PC-3 (cell line): ENCODE data around the gene RNF14. TPM values are rescaled to one million over a fixed set of nuclear protein-coding genes. Genes with fewer than 3 reads are reported as not detected.

Experiments used
- ATAC-seq: fragments of 200-7000 bp; cut with Tn5 transposase; 2 replicates; pipeline ENCODE4 v1.9.1; 2020; ENCODE audit warnings: mild to moderate bottlenecking, moderate library complexity
- Bru-seq: library from RNA; stranded (reverse); fragments of 400-500 nt; gene quantifications from one replicate; lab custom pipeline; 2021; lab: Mats Ljungman, UMichigan
- BruChase-seq, 2 experiments: library from RNA; stranded (reverse); fragments of 400-500 nt; gene quantifications; one replicate each; lab custom pipeline; 2021; lab: Mats Ljungman, UMichigan
- BruUV-seq: library from RNA; stranded (reverse); fragments of 400-500 nt; replicated peaks from 2 replicates; lab custom pipeline; 2021; lab: Mats Ljungman, UMichigan
- CTCF ChIA-PET: fragments of 300-600 bp; sonication (Branson Sonifier 250); formaldehyde crosslinking; loops from one replicate; lab custom pipeline; 2022; ENCODE audit warnings: antibody characterized with exemption; lab: Charles Lee
- POLR2A ChIA-PET: fragments of 300-600 bp; sonication (Branson Sonifier 250); formaldehyde crosslinking; loops from one replicate; lab custom pipeline; 2022; ENCODE audit warnings: antibody characterized with exemption; ENCODE audit not compliant: unreplicated experiment; lab: Charles Lee
- DNase-seq: peaks from one replicate; pipeline ENCODE4 v3.0.0-alpha.2; 2015
- H2AFZ ChIP-seq: fragments of 300-600 bp; sonication (generic); 2 replicates; pipeline ENCODE4 v1.6.0; 2016; ENCODE audit warnings: antibody characterized with exemption, low read length
- H3F3A ChIP-seq: fragments of 300-600 bp; sonication (generic); one replicate; pipeline ENCODE4 v1.6.0; 2017; ENCODE audit warnings: antibody characterized with exemption, low read length, control low read depth, mild to moderate bottlenecking; ENCODE audit not compliant: unreplicated experiment
- H3K27ac ChIP-seq: fragments of 300-600 bp; sonication (generic); 2 replicates; pipeline ENCODE4 v1.5.1; 2016; ENCODE audit warnings: mild to moderate bottlenecking, low read length
- H3K27me3 ChIP-seq: fragments of 300-600 bp; sonication (generic); 2 replicates; pipeline ENCODE4 v1.6.1; 2016; ENCODE audit warnings: low read length, mixed read lengths
- H3K36me3 ChIP-seq: fragments of 300-600 bp; sonication (generic); 2 replicates; pipeline ENCODE4 v1.6.1; 2016; ENCODE audit warnings: low read depth, mixed run types, low read length, mixed read lengths
- H3K4me1 ChIP-seq: fragments of 300-600 bp; sonication (generic); 2 replicates; pipeline ENCODE4 v1.5.1; 2016; ENCODE audit warnings: low read length; ENCODE audit not compliant: insufficient read depth
- H3K4me2 ChIP-seq: fragments of 300-600 bp; sonication (generic); 2 replicates; pipeline ENCODE4 v1.6.0; 2016; ENCODE audit warnings: low read length
- H3K4me3 ChIP-seq: fragments of 300-600 bp; sonication (generic); 2 replicates; pipeline ENCODE4 v1.5.1; 2016; ENCODE audit warnings: mild to moderate bottlenecking, low read length, mixed read lengths
- H3K79me2 ChIP-seq: fragments of 300-600 bp; sonication (generic); 2 replicates; pipeline ENCODE4 v1.6.1; 2017; ENCODE audit warnings: low read length, mixed read lengths
- H3K9ac ChIP-seq: fragments of 300-600 bp; sonication (generic); 2 replicates; pipeline ENCODE4 v1.6.0; 2016; ENCODE audit warnings: mild to moderate bottlenecking, low read length
- H3K9me2 ChIP-seq: fragments of 300-600 bp; sonication (generic); replicated peaks from 2 replicates; pipeline ENCODE4 v1.6.1; 2016; ENCODE audit warnings: mixed run types, low read length, mixed read lengths
- H3K9me3 ChIP-seq: fragments of 300-600 bp; sonication (generic); 2 replicates; pipeline ENCODE4 v1.6.1; 2016; ENCODE audit warnings: low read length, mixed read lengths
- H4K20me1 ChIP-seq: fragments of 300-600 bp; sonication (generic); 2 replicates; pipeline ENCODE4 v1.6.1; 2016; ENCODE audit warnings: low read length, mixed read lengths
- EZH2 ChIP-seq: fragments of 300-600 bp; sonication (generic); IDR thresholded peaks from one replicate; pipeline ENCODE4 v1.6.1; 2017; ENCODE audit warnings: antibody characterized with exemption, mild to moderate bottlenecking, low read length; ENCODE audit not compliant: unreplicated experiment
- EZH2phosphoT487 ChIP-seq: fragments of 300-600 bp; sonication (generic); IDR thresholded peaks from 2 replicates; pipeline ENCODE4 v1.6.1; 2018; ENCODE audit warnings: mild to moderate bottlenecking, antibody characterized with exemption, low read length, borderline replicate concordance
- intact Hi-C: fragments of 100-400 bp; cut with micrococcal nuclease; formaldehyde crosslinking; loops from 2 replicates; pipeline ENCODE4 v1.9.0; 2023
- long read RNA-seq: library from polyadenylated mRNA; unstranded; transcript quantifications from one replicate; pipeline ENCODE4 v2.0.0, GENCODE V29; 2021; ENCODE audit not compliant: unreplicated experiment
- total RNA-seq: library from RNA; depleted of rRNA; stranded (reverse); fragments of >200 nt; gene quantifications from 2 replicates; pipeline ENCODE4 v1.2.3, GENCODE V29; 2014; rRNA removed
- TF ChIP-seq, protein P1 (sequence below): fragments of 300-600 bp; sonication (generic); conservative IDR thresholded peaks from 2 replicates; pipeline ENCODE4 v1.5.1; 2017; ENCODE audit warnings: antibody characterized with exemption, low read depth, mild to moderate bottlenecking, low read length

RNF14 gene, protein sequence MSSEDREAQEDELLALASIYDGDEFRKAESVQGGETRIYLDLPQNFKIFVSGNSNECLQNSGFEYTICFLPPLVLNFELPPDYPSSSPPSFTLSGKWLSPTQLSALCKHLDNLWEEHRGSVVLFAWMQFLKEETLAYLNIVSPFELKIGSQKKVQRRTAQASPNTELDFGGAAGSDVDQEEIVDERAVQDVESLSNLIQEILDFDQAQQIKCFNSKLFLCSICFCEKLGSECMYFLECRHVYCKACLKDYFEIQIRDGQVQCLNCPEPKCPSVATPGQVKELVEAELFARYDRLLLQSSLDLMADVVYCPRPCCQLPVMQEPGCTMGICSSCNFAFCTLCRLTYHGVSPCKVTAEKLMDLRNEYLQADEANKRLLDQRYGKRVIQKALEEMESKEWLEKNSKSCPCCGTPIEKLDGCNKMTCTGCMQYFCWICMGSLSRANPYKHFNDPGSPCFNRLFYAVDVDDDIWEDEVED
- total RNA-seq (32.1 and 49.8 TPM in 2 replicates), Bru-seq, nascent RNA (percentile 79 among the genes with signal in this experiment), BruChase-seq, experiment 1, labeled RNA remaining after a 6-hour chase (percentile 85 among the genes with signal in this experiment), BruChase-seq, experiment 2, labeled RNA remaining after a 2-hour chase (percentile 84 among the genes with signal in this experiment)
- long read RNA-seq, full-length matches to known transcripts: 101 of 138 reads
- long read RNA-seq, partial matches to known transcripts: 9 of 138 reads
- long read RNA-seq, other reads (novel, unspliced or antisense): 28 of 138 reads

GRCh38 chr5:141968914-141969608 is at the start of gene RNF14:
Gene RNF14, plus strand, starts transcription at chr5:141969105. Its CDS starts 4,484 bp downstream, at chr5:141973589.
- H3K9ac ChIP-seq: peak within 1 kb of the TSS; percentile 90
- ATAC-seq (peak; percentile 96), DNase-seq (peak; percentile 88)
- H3K27me3 ChIP-seq: no peaks in the 10 kb centered on the region
- H3K36me3 ChIP-seq: no peaks in the 10 kb centered on the region; the same call in 1 of the 2 replicates
- H4K20me1 ChIP-seq: no peaks in the 10 kb centered on the region
- peak within 1 kb of the TSS; percentile 96 for H2AFZ ChIP-seq
- H3K9me2 ChIP-seq: no peaks in the 10 kb centered on the region
- H3F3A ChIP-seq: no peaks in the 10 kb centered on the region
- BruUV-seq: TSS peak; percentile 79
- peak within 1 kb of the TSS; percentile 74 for H3K4me2 ChIP-seq
- no peaks in the 10 kb centered on the region for H3K9me3 ChIP-seq
- peak within 1 kb of the TSS; percentile 78 for H3K4me3 ChIP-seq
- peaks cover 35% of the 10 kb centered on the region for H3K79me2 ChIP-seq
- intact Hi-C loops: loop anchor here (2.0 kb wide), 1 partner anchor 276 kb away; no protein-coding TSS in a partner anchor
- peak within 1 kb of the TSS; percentile 58 for H3K27ac ChIP-seq
- ChIA-PET POLR2A (interaction anchor here (0.6 to 1.0 kb wide), 3 partner anchors 45 to 151 kb away, joined by 3 to 5 read pairs (median 3); partner anchors contain the start of gene DELE1), CTCF (interaction anchor here (0.5 to 1.4 kb wide), 7 partner anchors 9 to 676 kb away, joined by 3 to 9 read pairs (median 4); no protein-coding TSS in a partner anchor)
- TF ChIP-seq, protein P1, sequence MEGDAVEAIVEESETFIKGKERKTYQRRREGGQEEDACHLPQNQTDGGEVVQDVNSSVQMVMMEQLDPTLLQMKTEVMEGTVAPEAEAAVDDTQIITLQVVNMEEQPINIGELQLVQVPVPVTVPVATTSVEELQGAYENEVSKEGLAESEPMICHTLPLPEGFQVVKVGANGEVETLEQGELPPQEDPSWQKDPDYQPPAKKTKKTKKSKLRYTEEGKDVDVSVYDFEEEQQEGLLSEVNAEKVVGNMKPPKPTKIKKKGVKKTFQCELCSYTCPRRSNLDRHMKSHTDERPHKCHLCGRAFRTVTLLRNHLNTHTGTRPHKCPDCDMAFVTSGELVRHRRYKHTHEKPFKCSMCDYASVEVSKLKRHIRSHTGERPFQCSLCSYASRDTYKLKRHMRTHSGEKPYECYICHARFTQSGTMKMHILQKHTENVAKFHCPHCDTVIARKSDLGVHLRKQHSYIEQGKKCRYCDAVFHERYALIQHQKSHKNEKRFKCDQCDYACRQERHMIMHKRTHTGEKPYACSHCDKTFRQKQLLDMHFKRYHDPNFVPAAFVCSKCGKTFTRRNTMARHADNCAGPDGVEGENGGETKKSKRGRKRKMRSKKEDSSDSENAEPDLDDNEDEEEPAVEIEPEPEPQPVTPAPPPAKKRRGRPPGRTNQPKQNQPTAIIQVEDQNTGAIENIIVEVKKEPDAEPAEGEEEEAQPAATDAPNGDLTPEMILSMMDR: peak; percentile 77
- TF ChIP-seq EZH2phosphoT487 (no peak), EZH2 (no peak)
- peaks cover 25% of the 10 kb centered on the region for H3K4me1 ChIP-seq

DNA sequence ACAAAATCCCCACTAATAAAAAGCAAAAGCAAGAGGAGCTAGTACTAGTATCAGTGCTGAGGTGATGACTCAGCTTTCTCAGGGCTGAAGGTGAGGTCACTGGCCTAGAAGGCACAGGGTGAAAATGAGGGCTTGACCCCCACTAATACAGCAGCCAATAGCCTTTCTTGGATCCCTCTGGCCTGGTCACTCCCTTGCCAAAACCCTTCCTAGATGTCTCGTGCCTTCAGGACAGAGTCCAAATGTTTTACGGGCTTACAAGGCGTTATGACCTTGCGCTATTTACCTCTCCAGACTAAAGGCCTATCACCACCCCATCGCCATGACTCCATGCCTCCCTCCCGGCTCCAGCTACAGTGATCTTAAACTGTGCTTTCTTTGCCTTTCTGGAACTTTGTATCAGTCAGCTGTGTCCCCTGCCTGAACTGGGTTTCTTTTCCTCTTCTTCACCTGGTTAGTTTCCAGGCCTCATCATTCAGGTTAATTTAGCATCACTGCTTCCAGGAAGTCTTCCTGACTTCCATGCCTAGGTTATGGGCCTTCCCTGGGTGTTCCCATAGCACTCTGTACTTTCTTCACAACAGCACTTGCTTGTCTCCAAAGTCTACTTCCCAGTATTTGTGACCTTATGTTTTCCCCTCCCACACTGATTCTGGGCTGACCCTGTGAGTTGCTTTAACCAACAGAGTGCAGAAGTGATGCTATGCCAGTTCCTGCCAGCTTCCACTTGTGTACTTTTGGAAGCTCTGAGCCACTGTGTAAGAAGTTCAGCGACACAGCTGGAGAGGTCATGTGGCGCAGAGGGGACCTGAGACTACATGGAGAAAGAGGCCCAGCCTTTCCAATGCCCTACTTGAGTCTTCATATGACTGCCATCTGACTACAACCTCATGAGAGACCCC is 49.4 kb upstream of the RNF14 start:
- ATAC-seq (no peak), DNase-seq (no peak)
- H4K20me1 ChIP-seq: no peaks in the 10 kb centered on the region
- no peak overlapping the region for H3K4me2 ChIP-seq
- BruUV-seq: no TSS peak
- no peaks in the 10 kb centered on the region for H3F3A ChIP-seq
- H3K9me3 ChIP-seq: no peaks in the 10 kb centered on the region
- peaks cover 6% of the 10 kb centered on the region; the same call in 1 of the 2 replicates for H3K4me1 ChIP-seq
- H2AFZ ChIP-seq: no peak overlapping the region
- no peak overlapping the region for H3K4me3 ChIP-seq
- POLR2A ChIA-PET: interaction anchor here (0.7 kb wide), 1 partner anchor 702 kb away, joined by 3 read pairs; no protein-coding TSS in a partner anchor
- H3K9ac ChIP-seq: no peak overlapping the region
- no peaks in the 10 kb centered on the region for H3K27me3 ChIP-seq
- H3K79me2 ChIP-seq: peaks cover 13% of the 10 kb centered on the region
- H3K36me3 ChIP-seq: no peaks in the 10 kb centered on the region
- H3K27ac ChIP-seq: no peak overlapping the region
- H3K9me2 ChIP-seq: no peaks in the 10 kb centered on the region
- TF ChIP-seq, protein P1: no peak
- TF ChIP-seq EZH2phosphoT487: no peak
- no peak for TF ChIP-seq EZH2
- intact Hi-C loops: no loop called here
- CTCF ChIA-PET: no interaction called here
